Vagina (tissue), 2 donors: ENCODE measurements around the gene SIGLEC11.
A peak's percentile ranks its signal among the peaks of the same experiment; 100 is the strongest.

Experiments used
- CTCF ChIP-seq, 3 experiments: fragments of 450-650 bp in 2 of 3; fragments of 200-600 bp in 1 of 3; sonication (generic) in 1 of 3; IDR thresholded peaks; one replicate each; pipeline ENCODE4 v1.5.1; 2017 to 2019; ENCODE audit warnings: antibody characterized with exemption in 3 of 3, mild to moderate bottlenecking in 2 of 3, moderate library complexity in 2 of 3
- POLR2A ChIP-seq, 2 donors: fragments of 450-650 bp; IDR thresholded peaks; one replicate each; pipeline ENCODE4 v1.6.1; 2017; ENCODE audit warnings: antibody characterized with exemption in 2 of 2, mild to moderate bottlenecking in 2 of 2, moderate library complexity in 2 of 2
- POLR2AphosphoS5 ChIP-seq, 2 donors: sonication (generic); formaldehyde crosslinking; IDR thresholded peaks; one replicate each; pipeline ENCODE4 v1.9.0; 2017; ENCODE audit warnings: antibody characterized with exemption in 2 of 2, mild to moderate bottlenecking in 2 of 2, low read depth in 1 of 2; ENCODE audit not compliant: insufficient read depth in 1 of 2

GRCh38 chr19:49987159-49987698 is 26.3 kb upstream of the SIGLEC11 start:
- TF ChIP-seq CTCF (IDR thresholded peaks at IDR 0.05): peak in 1 of 3 experiments; percentile 4
- peak in 1 of 2 donors; percentile 68 for TF ChIP-seq POLR2AphosphoS5 (IDR thresholded peaks at IDR 0.05; ENCODE audit: insufficient read depth in 1 of 2, low read depth in 1 of 2)
- TF ChIP-seq POLR2A (IDR thresholded peaks at IDR 0.05): no peak
